Ovary (tissue), 9 donors: ENCODE measurements around the gene MCCC1. TPM values are rescaled to one million over a fixed set of nuclear protein-coding genes. Genes with fewer than 3 reads are reported as not detected.
"Not testable (repeated sequence)": the region's sequence is repeated elsewhere in the genome, so short reads cannot be mapped to it uniquely, and the experiment has no call there.

Source experiments
- DNase-seq, 5 donors: peaks; one replicate each; pipeline ENCODE4 v3.0.0-alpha.2; 2019 to 2020
- H3K27ac ChIP-seq, 2 donors: fragments of 200-600 bp; one replicate each; pipeline versions ENCODE4 v1.5.1 to v1.8.0; 2019 to 2022
- H3K27me3 ChIP-seq: fragments of 200-600 bp; one replicate; pipeline ENCODE4 v1.8.0; 2022
- H3K36me3 ChIP-seq: fragments of 200-600 bp; sonication (generic); one replicate; pipeline ENCODE4 v1.5.1; 2019
- H3K4me1 ChIP-seq: one replicate; pipeline ENCODE4 v1.8.1; 2013; ENCODE audit warnings: mild to moderate bottlenecking, moderate library complexity; ENCODE audit not compliant: insufficient read depth
- H3K4me3 ChIP-seq: fragments of 200-600 bp; sonication (generic); one replicate; pipeline ENCODE4 v1.5.1; 2017
- H3K9me3 ChIP-seq, 2 donors: fragments of 200-600 bp in 1 of 2; sonication (generic) in 1 of 2; one replicate each; pipeline versions ENCODE4 v1.5.1 to v1.8.1; 2013 to 2019; ENCODE audit warnings: mild to moderate bottlenecking in 1 of 2, moderate library complexity in 1 of 2
- EP300 ChIP-seq: sonication (generic); formaldehyde crosslinking; IDR thresholded peaks from one replicate; pipeline ENCODE4 v1.6.1; 2017; ENCODE audit warnings: antibody characterized with exemption
- POLR2A ChIP-seq: fragments of 450-650 bp; IDR thresholded peaks from one replicate; pipeline ENCODE4 v1.6.1; 2017; ENCODE audit warnings: antibody characterized with exemption, mild to moderate bottlenecking, moderate library complexity
- WGBS, 3 donors: extraction: QIAGEN DNeasy Blood & Tissue Kit in 1 of 3; methylation state at CpG; one replicate each; pipeline versions ENCODE4 v1.1.5 to v1.1.7; 2013 to 2017; 5-methylcytosine and 5-hydroxymethylcytosine counted together
- intact Hi-C, 4 donors: fragments of 100-400 bp; cut with DNase I; formaldehyde crosslinking; loops; one replicate each; pipeline versions ENCODE4 v1.11.0 to v1.15.1; 2022 to 2023
- polyA plus RNA-seq, 2 donors: library from polyadenylated mRNA; stranded (reverse); fragments of 200-250 nt in 1 of 2; fragments of 350-450 nt in 1 of 2; fragmentation: Illumina TruSeq in 1 of 2; extraction: RNeasy Lipid Tissue Mini Kit (QIAGEN cat#74804) in 1 of 2; gene quantifications; one replicate each; pipeline ENCODE4 v1.2.3, GENCODE V29; 2013 to 2014
- total RNA-seq, 7 donors: library from RNA; depleted of rRNA in 2 of 7; stranded (reverse); fragments of >200 nt in 2 of 7; fragmentation: NEBNext Ultra II Directional in 3 of 7; extraction: Animal tissue kit (Norgen Biotek cat#: 25700) in 3 of 7; gene quantifications; one replicate each; pipeline versions ENCODE4 v1.1.0 to v1.2.4, GENCODE V29; 2016 to 2023
- TF ChIP-seq, protein P1 (sequence below), 3 donors: fragments of 450-650 bp in 2 of 3; fragments of 200-600 bp in 1 of 3; IDR thresholded peaks; one replicate each; pipeline versions ENCODE4 v1.5.1 to v1.8.0; 2016 to 2022; ENCODE audit warnings: antibody characterized with exemption in 3 of 3, mild to moderate bottlenecking in 1 of 3
- donor health status: DM: no; HTN: no; CAD: no; lungs with moderate emphysema.
- donor health status: DM: no; HTN: no; CAD: no.
- donor health status: Bipolar disorder and iron deficiency.
- donor health status: DM: yes; HTN: yes; CAD: no.
- donor health status: DM: no; HTN: no; CAD: no.
- donor health status: DM: yes; HTN: yes; CAD: no.

Gene MCCC1
- total and polyA plus RNA-seq, 9 donors = 21.7 to 32.8 (median 28.5) TPM

DNA sequence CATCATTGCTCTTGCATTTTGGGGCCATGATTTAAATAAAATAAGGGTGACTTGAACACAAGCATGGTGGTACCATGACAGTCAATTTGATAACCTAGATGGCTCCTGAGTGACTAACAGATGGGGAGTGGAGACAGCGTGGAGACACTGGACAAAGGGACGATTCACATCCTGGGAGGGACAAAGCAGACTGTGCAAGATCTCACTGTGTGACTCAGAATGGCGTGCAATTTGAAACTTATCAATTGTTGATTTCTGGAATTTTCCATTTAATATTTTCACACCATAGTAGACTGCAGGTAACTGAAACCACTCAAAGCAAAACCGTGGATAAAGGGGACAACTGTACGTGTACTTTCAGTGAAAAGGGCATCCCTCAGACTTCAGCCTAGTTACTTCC is 25.5 kb downstream of the MCCC1 start:
- H3K27me3 ChIP-seq = no peaks in the 10 kb centered on the region
- no peak for DNase-seq
- TF ChIP-seq, protein P1, sequence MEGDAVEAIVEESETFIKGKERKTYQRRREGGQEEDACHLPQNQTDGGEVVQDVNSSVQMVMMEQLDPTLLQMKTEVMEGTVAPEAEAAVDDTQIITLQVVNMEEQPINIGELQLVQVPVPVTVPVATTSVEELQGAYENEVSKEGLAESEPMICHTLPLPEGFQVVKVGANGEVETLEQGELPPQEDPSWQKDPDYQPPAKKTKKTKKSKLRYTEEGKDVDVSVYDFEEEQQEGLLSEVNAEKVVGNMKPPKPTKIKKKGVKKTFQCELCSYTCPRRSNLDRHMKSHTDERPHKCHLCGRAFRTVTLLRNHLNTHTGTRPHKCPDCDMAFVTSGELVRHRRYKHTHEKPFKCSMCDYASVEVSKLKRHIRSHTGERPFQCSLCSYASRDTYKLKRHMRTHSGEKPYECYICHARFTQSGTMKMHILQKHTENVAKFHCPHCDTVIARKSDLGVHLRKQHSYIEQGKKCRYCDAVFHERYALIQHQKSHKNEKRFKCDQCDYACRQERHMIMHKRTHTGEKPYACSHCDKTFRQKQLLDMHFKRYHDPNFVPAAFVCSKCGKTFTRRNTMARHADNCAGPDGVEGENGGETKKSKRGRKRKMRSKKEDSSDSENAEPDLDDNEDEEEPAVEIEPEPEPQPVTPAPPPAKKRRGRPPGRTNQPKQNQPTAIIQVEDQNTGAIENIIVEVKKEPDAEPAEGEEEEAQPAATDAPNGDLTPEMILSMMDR (IDR thresholded peaks at IDR 0.05) = no peak
- TF ChIP-seq EP300 (no peak), POLR2A (no peak)
- 49 to 74% (median 65%) methylated on average over 5 of the region's 5 CpGs for WGBS, 3 donors
- H3K9me3 ChIP-seq = no peaks in the 10 kb centered on the region
- intact Hi-C loops = no loop called here
- H3K36me3 ChIP-seq = no peaks in the 10 kb centered on the region
- no peaks in the 10 kb centered on the region for H3K4me1 ChIP-seq
- H3K27ac ChIP-seq = no peak overlapping the region
- H3K4me3 ChIP-seq = no peak overlapping the region

DNA sequence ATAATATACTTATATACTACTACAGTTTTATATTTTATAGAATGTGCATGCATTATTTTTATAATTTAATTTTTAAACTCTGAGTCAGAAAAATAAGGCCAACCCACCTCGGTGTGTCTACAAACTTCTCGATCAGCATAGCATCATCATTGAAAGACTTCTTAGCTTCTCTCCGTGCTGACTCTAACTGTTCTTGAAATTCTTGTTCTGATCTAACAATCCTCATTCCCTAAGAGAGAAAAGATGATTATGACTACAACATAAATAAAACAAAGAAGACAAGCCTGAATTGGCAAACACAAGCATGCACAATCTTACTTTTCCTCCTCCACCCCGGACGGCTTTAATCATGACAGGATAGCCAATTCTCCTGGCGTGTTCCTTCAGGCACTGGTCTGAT is 28.4 kb downstream of the MCCC1 start:
- no peak overlapping the region for H3K4me3 ChIP-seq
- H3K27ac ChIP-seq = no peak overlapping the region
- 68 to 79% (median 70%) methylated on average over 6 of the region's 6 CpGs for WGBS, 3 donors
- H3K9me3 ChIP-seq = no peaks in the 10 kb centered on the region
- intact Hi-C loops = no loop called here
- H3K36me3 ChIP-seq = no peaks in the 10 kb centered on the region
- H3K27me3 ChIP-seq = no peaks in the 10 kb centered on the region
- no peaks in the 10 kb centered on the region for H3K4me1 ChIP-seq
- DNase-seq = no peak
- TF ChIP-seq, protein P1 (IDR thresholded peaks at IDR 0.05) = no peak
- TF ChIP-seq EP300 (no peak), POLR2A (no peak)

DNA sequence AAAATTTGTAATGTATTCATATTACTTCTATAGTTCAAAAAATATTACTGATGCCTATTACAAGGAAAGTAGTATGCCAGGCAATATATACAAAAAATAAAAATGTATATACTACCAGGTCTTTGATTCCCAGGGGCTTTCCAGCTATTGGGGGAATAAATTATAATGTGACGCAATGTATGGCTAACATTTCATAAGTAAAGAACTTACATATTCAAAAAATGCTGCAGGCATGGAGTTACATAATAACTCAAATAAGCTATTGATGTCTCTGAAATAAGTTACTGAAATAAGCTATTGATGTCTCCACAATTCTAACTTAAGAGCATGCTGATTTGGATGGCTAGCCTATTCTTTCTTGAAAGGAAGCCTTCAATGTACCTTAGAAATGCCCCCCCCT is 30.2 kb downstream of the MCCC1 start:
- no peak for DNase-seq
- Histone ChIP-seq H3K4me3 (no peak overlapping the region), H3K9me3 (no peaks in the 10 kb centered on the region), H3K4me1 (no peaks in the 10 kb centered on the region), H3K27me3 (no peaks in the 10 kb centered on the region), H3K27ac (no peak overlapping the region), H3K36me3 (no peaks in the 10 kb centered on the region)
- intact Hi-C loops = no loop called here
- TF ChIP-seq POLR2A (no peak), EP300 (no peak)
- TF ChIP-seq, protein P1 (IDR thresholded peaks at IDR 0.05) = no peak
- 0 to 3% (median 2%) methylated on average over 1 of the region's 1 CpG for WGBS, 3 donors

DNA sequence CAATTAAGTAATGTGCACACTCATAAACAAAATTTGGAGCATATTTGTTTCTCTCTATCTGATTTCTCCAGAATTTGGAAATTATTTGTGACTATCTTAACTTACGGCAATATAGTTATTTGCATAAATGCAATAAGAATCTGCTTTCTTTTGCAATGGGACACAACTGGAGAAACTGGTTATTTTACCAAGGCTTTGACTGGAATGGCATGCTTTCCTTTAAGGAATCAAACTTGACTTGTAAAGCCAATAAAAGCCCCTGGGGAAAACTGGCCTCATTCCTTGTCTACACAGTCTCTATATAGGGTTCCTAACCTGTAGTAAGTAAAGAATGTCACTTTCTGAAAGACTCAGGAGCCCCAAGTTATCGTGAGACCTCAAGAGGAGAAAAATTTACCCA is 32.4 kb downstream of the MCCC1 start:
- H3K27ac ChIP-seq, H3K4me3 ChIP-seq, H3K36me3 ChIP-seq, DNase-seq, H3K27me3 ChIP-seq, intact Hi-C loops, H3K9me3 ChIP-seq, H3K4me1 ChIP-seq: not testable (repeated sequence)
- WGBS, 3 donors = 94 to 98% (median 98%) methylated on average over 2 of the region's 2 CpGs

DNA sequence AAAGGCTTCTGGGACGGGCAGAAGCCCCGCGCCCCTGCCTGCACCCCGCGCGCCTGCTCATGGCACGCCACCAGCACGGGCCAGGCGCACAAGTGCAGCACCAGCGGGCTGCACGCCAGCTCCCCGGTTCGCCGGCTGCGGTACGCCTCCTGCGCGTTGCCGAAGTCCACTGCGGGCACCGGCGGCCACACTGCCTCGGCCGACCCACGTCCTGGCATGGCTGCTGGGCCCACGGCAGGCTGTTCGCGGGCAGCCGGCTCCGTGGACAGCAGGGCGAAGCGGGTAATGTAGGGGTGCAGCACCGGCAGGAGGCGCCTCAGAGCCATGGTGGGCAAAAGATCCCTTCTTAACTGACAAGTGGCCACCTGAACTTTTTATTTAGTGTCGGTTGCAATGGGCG is 34.8 kb downstream of the MCCC1 start:
- no peak for DNase-seq
- intact Hi-C loops = no loop called here
- Histone ChIP-seq H3K36me3 (no peaks in the 10 kb centered on the region), H3K4me1 (no peaks in the 10 kb centered on the region), H3K9me3 (no peaks in the 10 kb centered on the region), H3K27me3 (no peaks in the 10 kb centered on the region), H3K27ac (no peak overlapping the region), H3K4me3 (no peak overlapping the region)
- TF ChIP-seq POLR2A (no peak), EP300 (no peak)
- TF ChIP-seq, protein P1 (IDR thresholded peaks at IDR 0.05) = no peak
- 86 to 94% (median 87%) methylated on average over 19 to 36 of the region's 36 CpGs for WGBS, 3 donors
